Heart left ventricle (tissue), 13 donors: ENCODE data around the gene PDE9A.

Source experiments
- CTCF ChIP-seq, 12 donors: fragments of 200-600 bp; sonication (generic) in 4 of 12; IDR thresholded peaks; one replicate each; pipeline versions ENCODE4 v1.5.0 to v1.8.0; 2018 to 2022; ENCODE audit warnings: antibody characterized with exemption in 12 of 12, mild to moderate bottlenecking in 5 of 12
- POLR2A ChIP-seq, 2 donors: fragments of 450-650 bp; IDR thresholded peaks; one replicate each; pipeline ENCODE4 v1.6.1; 2017; ENCODE audit warnings: antibody characterized with exemption in 2 of 2, mild to moderate bottlenecking in 2 of 2, moderate library complexity in 2 of 2
- donor health status: ischemic (EF 13 %, LVEDD 7.1; RV severe dilation, severe dysfunction).
- donor health status: DM: no; HTN: yes; CAD: no.
- donor health status: DM: no; HTN: no; CAD: no.
- donor health status: ischemic (EF 25% LVEDD 6.9; RV normal size, moderate dysfunction).
- donor health status: ischemic (EF 25% LVEDD 5.7; RV mildly dilated, moderate dysfunction).
- donor health status: ischemic (EF 35%, LVEDD 5.7; RV mildly dilated, moderate dysfunction).
- donor health status: nonischemic (EF 11% LVEDD 7.7; RV severe dilation, severe dysfunction).
- donor health status: DM: yes; HTN: yes; CAD: no.
- donor health status: PGD.
- donor health status: ischemic (EF 29% LVEDD 5.4; RV normal size, mild dysfunction).
- donor health status: nonischemic (EF 23%, LVEDD 6.1; RV moderate dilation, normal function).

- TF ChIP-seq CTCF (IDR thresholded peaks at IDR 0.05) = no peak
- no peak for TF ChIP-seq POLR2A (IDR thresholded peaks at IDR 0.05)
These were observed 104.0 kb downstream of the PDE9A start for GRCh38 chr21:42757422-42757821.
